ENCODE measurements around the gene NCAPD3. TPM values are rescaled to one million over a fixed set of nuclear protein-coding genes. Genes with fewer than 3 reads are reported as not detected.

The NCAPD3 gene
- total and polyA plus RNA-seq, 9 of the 15 experiments (the other 6 are each of a cell fraction or from before 2014, with no cell fraction given), result 23.6 to 80.6 (median 58.6) TPM

DNA sequence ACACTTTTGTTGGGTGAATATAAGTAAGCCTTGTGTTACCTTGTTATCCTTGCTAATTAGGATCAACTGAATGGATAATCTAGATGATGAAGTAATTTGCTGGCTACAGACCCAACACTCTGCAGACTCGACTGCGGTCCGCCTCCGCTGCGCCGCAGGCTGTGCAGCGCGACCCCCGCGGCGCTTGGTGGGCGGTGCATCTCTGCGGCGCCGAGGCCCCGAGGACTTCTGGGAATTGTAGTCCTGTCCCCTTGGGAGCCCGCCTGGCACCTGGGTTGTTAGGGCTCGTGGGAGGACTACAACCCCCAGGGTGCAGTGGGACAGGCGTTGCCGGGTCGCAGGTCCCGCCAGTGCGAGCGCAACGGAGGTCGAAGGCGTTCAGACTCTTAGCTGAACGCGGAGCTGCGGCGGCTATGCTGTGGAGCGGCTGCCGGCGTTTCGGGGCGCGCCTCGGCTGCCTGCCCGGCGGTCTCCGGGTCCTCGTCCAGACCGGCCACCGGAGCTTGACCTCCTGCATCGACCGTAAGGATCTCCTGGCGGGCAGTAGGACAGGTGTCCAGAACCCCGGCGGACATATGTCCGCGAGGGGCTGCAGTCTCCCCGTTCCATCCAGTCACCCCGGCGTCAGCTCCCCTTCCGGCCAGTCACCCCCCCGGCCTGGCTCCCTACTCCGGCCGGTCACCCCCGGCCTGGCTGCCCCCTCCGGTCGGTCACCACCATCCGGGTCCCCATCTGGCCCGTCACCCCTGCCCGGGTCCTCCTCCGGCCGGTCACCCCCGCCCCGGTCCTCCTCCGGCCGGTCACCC is 29.6 kb upstream of the NCAPD3 start, which contains the start of the genes ACAD8 and THYN1 (continued):
- no peak; the same call in 1 of the 2 replicates for TF ChIP-seq TEAD4 (IDR thresholded peaks at IDR 0.05; ENCODE audit: low read length)
- no peak for TF ChIP-seq TEAD4 (CRISPR knock-in tag; IDR thresholded peaks at IDR 0.05; ENCODE audit: borderline replicate concordance)
- TF ChIP-seq, protein P1, sequence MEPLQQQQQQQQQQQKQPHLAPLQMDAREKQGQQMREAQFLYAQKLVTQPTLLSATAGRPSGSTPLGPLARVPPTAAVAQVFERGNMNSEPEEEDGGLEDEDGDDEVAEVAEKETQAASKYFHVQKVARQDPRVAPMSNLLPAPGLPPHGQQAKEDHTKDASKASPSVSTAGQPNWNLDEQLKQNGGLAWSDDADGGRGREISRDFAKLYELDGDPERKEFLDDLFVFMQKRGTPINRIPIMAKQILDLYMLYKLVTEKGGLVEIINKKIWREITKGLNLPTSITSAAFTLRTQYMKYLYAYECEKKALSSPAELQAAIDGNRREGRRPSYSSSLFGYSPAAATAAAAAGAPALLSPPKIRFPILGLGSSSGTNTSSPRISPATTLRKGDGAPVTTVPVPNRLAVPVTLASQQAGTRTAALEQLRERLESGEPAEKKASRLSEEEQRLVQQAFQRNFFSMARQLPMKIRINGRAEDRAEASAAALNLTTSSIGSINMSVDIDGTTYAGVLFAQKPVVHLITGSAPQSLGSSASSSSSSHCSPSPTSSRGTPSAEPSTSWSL (CRISPR knock-in tag; IDR thresholded peaks at IDR 0.05; ENCODE audit: borderline replicate concordance), result no peak
- TF ChIP-seq, protein P2, sequence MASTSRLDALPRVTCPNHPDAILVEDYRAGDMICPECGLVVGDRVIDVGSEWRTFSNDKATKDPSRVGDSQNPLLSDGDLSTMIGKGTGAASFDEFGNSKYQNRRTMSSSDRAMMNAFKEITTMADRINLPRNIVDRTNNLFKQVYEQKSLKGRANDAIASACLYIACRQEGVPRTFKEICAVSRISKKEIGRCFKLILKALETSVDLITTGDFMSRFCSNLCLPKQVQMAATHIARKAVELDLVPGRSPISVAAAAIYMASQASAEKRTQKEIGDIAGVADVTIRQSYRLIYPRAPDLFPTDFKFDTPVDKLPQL (IDR thresholded peaks at IDR 0.05; ENCODE audit: extremely low read depth, insufficient read length), result no peak
- TF ChIP-seq SP2 (IDR thresholded peaks at IDR 0.05; ENCODE audit: extremely low read depth, low read depth, low read length, poor library complexity, severe bottlenecking), result no peak
- TF ChIP-seq ZNF3 (CRISPR knock-in tag; IDR thresholded peaks at IDR 0.05), result no peak
- no peak for TF ChIP-seq SMARCC2 (IDR thresholded peaks at IDR 0.05; ENCODE audit: low read depth)
- peak; percentile 31; the same call in 1 of the 2 replicates for TF ChIP-seq ZNF311 (CRISPR knock-in tag; IDR thresholded peaks at IDR 0.05)
- peak; percentile 87 for TF ChIP-seq RBFOX2 (IDR thresholded peaks at IDR 0.05; ENCODE audit: low read depth, low read length)
- no peak for TF ChIP-seq STAT5A (IDR thresholded peaks at IDR 0.05; ENCODE audit: borderline replicate concordance, low read length)
- peak; percentile 73 for TF ChIP-seq RBBP5 (IDR thresholded peaks at IDR 0.05; ENCODE audit: borderline replicate concordance, insufficient read depth, low read length, poor library complexity, severe bottlenecking)
- no peak for TF ChIP-seq JUNB (CRISPR knock-in tag; conservative IDR thresholded peaks at IDR 0.05)
- no peak for TF ChIP-seq PBX2 (CRISPR knock-in tag; IDR thresholded peaks at IDR 0.05; ENCODE audit: low read depth)
- no peak for TF ChIP-seq PBX2 (tag; conservative IDR thresholded peaks at IDR 0.05; ENCODE audit: low read depth)
- TF ChIP-seq RBM14 (IDR thresholded peaks at IDR 0.05; ENCODE audit: borderline replicate concordance, insufficient read depth, low read depth, low read length), result no peak
- TF ChIP-seq NFATC3 (IDR thresholded peaks at IDR 0.05), result no peak
- TF ChIP-seq, protein P3, sequence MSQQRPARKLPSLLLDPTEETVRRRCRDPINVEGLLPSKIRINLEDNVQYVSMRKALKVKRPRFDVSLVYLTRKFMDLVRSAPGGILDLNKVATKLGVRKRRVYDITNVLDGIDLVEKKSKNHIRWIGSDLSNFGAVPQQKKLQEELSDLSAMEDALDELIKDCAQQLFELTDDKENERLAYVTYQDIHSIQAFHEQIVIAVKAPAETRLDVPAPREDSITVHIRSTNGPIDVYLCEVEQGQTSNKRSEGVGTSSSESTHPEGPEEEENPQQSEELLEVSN (IDR thresholded peaks at IDR 0.05; ENCODE audit: borderline replicate concordance in 1 of 2, extremely low read depth in 1 of 2, insufficient read depth in 1 of 2, insufficient read length in 1 of 2, low read depth in 1 of 2, low read length in 1 of 2, poor library complexity in 1 of 2, severe bottlenecking in 1 of 2), result peak; percentile 60 to 73
- no peak for TF ChIP-seq ZNF830 (CRISPR knock-in tag; IDR thresholded peaks at IDR 0.05)
